ENCODE results near the gene PLCB1. TPM values are rescaled to one million over a fixed set of nuclear protein-coding genes. Genes with fewer than 3 reads are reported as not detected.

Gene PLCB1
- total and polyA plus RNA-seq, 2 donors (not counting 3 experiments of a cell fraction or from before 2014, with no cell fraction given) = 10.2 to 53.4 TPM

GRCh38 chr20:8498571-8498970 is 366.5 kb downstream of the PLCB1 start:
- no peak overlapping the region for H3K4me2 ChIP-seq (ENCODE audit: insufficient read depth, low read length)
- no peak overlapping the region for H2AFZ ChIP-seq (ENCODE audit: low read depth, low read length)
- ChIA-PET CTCF (interaction anchor here (1.3 kb wide), 1 partner anchor 12 kb away, joined by 4 read pairs; no protein-coding TSS in a partner anchor), POLR2A (no interaction called here)
- no peaks in the 10 kb centered on the region for H3K36me3 ChIP-seq (ENCODE audit: control insufficient read depth in 2 of 2, extremely low read depth in 1 of 2, insufficient read depth in 2 of 2, low read length in 2 of 2)
- H3K27me3 ChIP-seq (ENCODE audit: control insufficient read depth in 2 of 2, insufficient read depth in 2 of 2, low read length in 2 of 2) = no peaks in the 10 kb centered on the region
- dilution Hi-C loops (cut with MboI; ENCODE audit: extremely low pct_ligation_motif_present, low sequenced_read_pairs) (no loop called here), intact Hi-C loops (cut with micrococcal nuclease) (no loop called here)
- DNase-seq (ENCODE audit: low read depth, low spot score) (no peak), FAIRE-seq (no peak)
- no peak overlapping the region for H3K4me3 ChIP-seq (replicated peaks in 1 of 3; ENCODE audit: insufficient read depth in 1 of 3, low read depth in 1 of 3, low read length in 3 of 3)
- BruUV-seq (replicated peaks) = no TSS peak
- H3K9ac ChIP-seq (replicated peaks; ENCODE audit: extremely low read depth, insufficient read depth, low read length) = no peak overlapping the region
- no peaks in the 10 kb centered on the region for H3K9me3 ChIP-seq (replicated peaks; ENCODE audit: control insufficient read depth, insufficient read depth, low read length)
- H3K79me2 ChIP-seq (ENCODE audit: control insufficient read depth, insufficient read depth, low read length) = no peaks in the 10 kb centered on the region
- H3K27ac ChIP-seq (ENCODE audit: insufficient read depth, low read depth, low read length) = no peak overlapping the region
- H3K9me1 ChIP-seq (replicated peaks; ENCODE audit: control insufficient read depth, extremely low read depth, insufficient read depth, low read length) = no peaks in the 10 kb centered on the region
- no peaks in the 10 kb centered on the region for H3K4me1 ChIP-seq (ENCODE audit: control insufficient read depth, extremely low read depth, insufficient read depth, low read length)
- TF ChIP-seq FOS (IDR thresholded peaks at IDR 0.05; ENCODE audit: borderline replicate concordance, insufficient read depth, low read length) (no peak), GATA2 (IDR thresholded peaks at IDR 0.05; ENCODE audit: insufficient read depth, insufficient read length, low read depth, low read length) (no peak), EZH2 (IDR thresholded peaks at IDR 0.05; ENCODE audit: borderline replicate concordance, low read depth, low read length, severe bottlenecking) (no peak), JUN (IDR thresholded peaks at IDR 0.05; ENCODE audit: borderline replicate concordance, insufficient read depth, insufficient read length, low read depth) (no peak), MYC (IDR thresholded peaks at IDR 0.05; ENCODE audit: low read depth, low read length) (no peak), POLR2AphosphoS5 (IDR thresholded peaks at IDR 0.05; ENCODE audit: insufficient read depth, low read depth, low read length) (no peak), MAX (IDR thresholded peaks at IDR 0.05; ENCODE audit: insufficient read depth, insufficient read length) (no peak), POLR2A (IDR thresholded peaks at IDR 0.05; ENCODE audit: low read depth, low read length) (no peak)
- TF ChIP-seq, protein P1, sequence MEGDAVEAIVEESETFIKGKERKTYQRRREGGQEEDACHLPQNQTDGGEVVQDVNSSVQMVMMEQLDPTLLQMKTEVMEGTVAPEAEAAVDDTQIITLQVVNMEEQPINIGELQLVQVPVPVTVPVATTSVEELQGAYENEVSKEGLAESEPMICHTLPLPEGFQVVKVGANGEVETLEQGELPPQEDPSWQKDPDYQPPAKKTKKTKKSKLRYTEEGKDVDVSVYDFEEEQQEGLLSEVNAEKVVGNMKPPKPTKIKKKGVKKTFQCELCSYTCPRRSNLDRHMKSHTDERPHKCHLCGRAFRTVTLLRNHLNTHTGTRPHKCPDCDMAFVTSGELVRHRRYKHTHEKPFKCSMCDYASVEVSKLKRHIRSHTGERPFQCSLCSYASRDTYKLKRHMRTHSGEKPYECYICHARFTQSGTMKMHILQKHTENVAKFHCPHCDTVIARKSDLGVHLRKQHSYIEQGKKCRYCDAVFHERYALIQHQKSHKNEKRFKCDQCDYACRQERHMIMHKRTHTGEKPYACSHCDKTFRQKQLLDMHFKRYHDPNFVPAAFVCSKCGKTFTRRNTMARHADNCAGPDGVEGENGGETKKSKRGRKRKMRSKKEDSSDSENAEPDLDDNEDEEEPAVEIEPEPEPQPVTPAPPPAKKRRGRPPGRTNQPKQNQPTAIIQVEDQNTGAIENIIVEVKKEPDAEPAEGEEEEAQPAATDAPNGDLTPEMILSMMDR (IDR thresholded peaks at IDR 0.05; ENCODE audit: extremely low read depth in 1 of 2, insufficient read depth in 1 of 2, low read depth in 1 of 2, low read length in 2 of 2) = no peak
- H4K20me1 ChIP-seq (replicated peaks; ENCODE audit: control insufficient read depth, extremely low read depth, insufficient read depth, low read length) = no peaks in the 10 kb centered on the region
